B cell (primary cell): ENCODE results near the gene HHLA2. TPM values are rescaled to one million over a fixed set of nuclear protein-coding genes. Genes with fewer than 3 reads are reported as not detected.
"Not testable (repeated sequence)": the region's sequence is repeated elsewhere in the genome, so short reads cannot be mapped to it uniquely, and the experiment has no call there.

ENCODE experiments used
- ATAC-seq: fragments of 200-7000 bp; cut with Tn5 transposase; one replicate; pipeline ENCODE4 v1.10.0; 2021; ENCODE audit warnings: low read depth, mild to moderate bottlenecking, moderate number of reproducible peaks, moderate library complexity
- CTCF ChIA-PET: fragments of 350-600 bp; sonication (Branson Sonifier 250); formaldehyde crosslinking; loops from one replicate; lab custom pipeline; 2021; ENCODE audit warnings: antibody characterized with exemption, inconsistent platforms; lab: Charles Lee
- POLR2A ChIA-PET: fragments of 350-600 bp; sonication (Branson Sonifier 250); formaldehyde crosslinking; loops from one replicate; lab custom pipeline; 2021; ENCODE audit warnings: antibody characterized with exemption; lab: Charles Lee
- DNase-seq: peaks from one replicate; pipeline ENCODE4 v3.0.0; 2013
- H2AFZ ChIP-seq: 2 replicates; pipeline ENCODE4 v1.6.1; 2012; ENCODE audit warnings: mild to moderate bottlenecking, low read depth, low read length; ENCODE audit not compliant: insufficient read depth, poor library complexity, severe bottlenecking
- H3K27ac ChIP-seq, 2 donors: 1 replicate in 1 of 2; 2 replicates in 1 of 2; pipeline ENCODE4 v1.5.1; 2012 to 2013; ENCODE audit warnings: low read length in 2 of 2, mild to moderate bottlenecking in 2 of 2, moderate library complexity in 1 of 2
- H3K27me3 ChIP-seq, 4 experiments: fragments of 200-600 bp in 1 of 4; sonication (generic) in 1 of 4; replicated peaks in 1 of 4; 1 replicate in 2 of 4; 2 replicates in 2 of 4; pipeline versions ENCODE4 v1.6.1 to v1.7.0; 2013 to 2016; ENCODE audit warnings: low read length in 3 of 4, mild to moderate bottlenecking in 2 of 4, mixed read lengths in 1 of 4, moderate library complexity in 1 of 4; ENCODE audit not compliant: insufficient read depth in 4 of 4, control insufficient read depth in 3 of 4; ENCODE audit errors: control extremely low read depth in 1 of 4
- H3K36me3 ChIP-seq, 2 experiments: replicated peaks in 1 of 2; 1 replicate in 1 of 2; 2 replicates in 1 of 2; pipeline versions ENCODE4 v1.6.1 to v1.7.1; 2013; ENCODE audit warnings: low read length in 1 of 2; ENCODE audit not compliant: insufficient read depth in 2 of 2, control insufficient read depth in 1 of 2; ENCODE audit errors: control extremely low read depth in 1 of 2, extremely low read depth in 1 of 2
- H3K4me1 ChIP-seq, 2 donors: fragments of 200-600 bp in 1 of 2; sonication (generic) in 1 of 2; 1 replicate in 1 of 2; 2 replicates in 1 of 2; pipeline versions ENCODE4 v1.5.1 to v1.6.1; 2013 to 2017; ENCODE audit warnings: low read length in 2 of 2; ENCODE audit not compliant: control insufficient read depth in 2 of 2, insufficient read depth in 2 of 2
- H3K4me2 ChIP-seq: replicated peaks from 2 replicates; pipeline ENCODE3; 2012; ENCODE audit warnings: mild to moderate bottlenecking, low read depth, low read length; ENCODE audit not compliant: poor library complexity, severe bottlenecking
- H3K4me3 ChIP-seq, 5 experiments: fragments of 200-600 bp in 1 of 5; sonication (generic) in 1 of 5; 1 replicate in 3 of 5; 2 replicates in 2 of 5; pipeline versions ENCODE4 v1.5.1 to v1.7.0; 2011 to 2016; ENCODE audit warnings: low read length in 4 of 5, mild to moderate bottlenecking in 4 of 5, low read depth in 2 of 5, control low read depth in 1 of 5, moderate library complexity in 1 of 5; ENCODE audit not compliant: insufficient read depth in 1 of 5; ENCODE audit errors: control extremely low read depth in 1 of 5, extremely low read depth in 1 of 5
- H3K79me2 ChIP-seq: fragments of 200-600 bp; sonication (generic); one replicate; pipeline ENCODE4 v1.6.0; 2016; ENCODE audit warnings: low read length; ENCODE audit not compliant: control insufficient read depth, insufficient read depth
- H3K9ac ChIP-seq: fragments of 200-600 bp; sonication (generic); 2 replicates; pipeline ENCODE4 v1.6.1; 2017; ENCODE audit warnings: mild to moderate bottlenecking, low read length, moderate library complexity
- H3K9me3 ChIP-seq, 3 donors: one replicate each; pipeline versions ENCODE4 v1.6.1 to v1.7.1; 2013; ENCODE audit warnings: low read length in 2 of 3; ENCODE audit not compliant: control insufficient read depth in 2 of 3, insufficient read depth in 1 of 3; ENCODE audit errors: control extremely low read depth in 1 of 3
- H4K20me1 ChIP-seq: 2 replicates; pipeline ENCODE4 v1.6.0; 2012; ENCODE audit warnings: mild to moderate bottlenecking, low read length; ENCODE audit not compliant: insufficient read depth, control insufficient read depth, poor library complexity, severe bottlenecking
- H3K27ac Mint-ChIP-seq: one replicate; pipeline ENCODE4 v1.8.0; 2021; ENCODE audit warnings: mixed read lengths
- H3K27me3 Mint-ChIP-seq: one replicate; pipeline ENCODE4 v1.8.0; 2021; ENCODE audit warnings: mixed read lengths
- H3K4me1 Mint-ChIP-seq: one replicate; pipeline ENCODE4 v1.8.0; 2021; ENCODE audit warnings: mixed read lengths
- H3K4me3 Mint-ChIP-seq: one replicate; pipeline ENCODE4 v1.8.0; 2021; ENCODE audit warnings: mixed read lengths
- H3K9me3 Mint-ChIP-seq: one replicate; pipeline ENCODE4 v1.8.0; 2022; ENCODE audit warnings: mixed read lengths; ENCODE audit not compliant: insufficient read depth
- EZH2 ChIP-seq: IDR thresholded peaks from 2 replicates; pipeline ENCODE4 v1.6.1; 2012; ENCODE audit warnings: borderline replicate concordance, low read depth, mild to moderate bottlenecking, moderate library complexity, low read length; ENCODE audit not compliant: insufficient read depth, poor library complexity, severe bottlenecking
- WGBS: methylation state at CpG from one replicate; pipeline ENCODE4 v1.1.5; 2013; ENCODE audit warnings: missing lambda C conversion rate; ENCODE audit not compliant: insufficient coverage; 5-methylcytosine and 5-hydroxymethylcytosine counted together
- intact Hi-C: fragments of 100-400 bp; cut with micrococcal nuclease; formaldehyde crosslinking; loops from one replicate; pipeline ENCODE4 v1.10.0; 2022
- polyA plus RNA-seq: library from polyadenylated mRNA; depleted of rRNA; stranded (reverse); fragments of >200 nt; gene quantifications from 2 replicates; pipeline ENCODE4 v1.2.3, GENCODE V29; 2012
- total RNA-seq, 2 donors: library from RNA; stranded (reverse); fragments of 120-200 nt in 1 of 2; gene quantifications; 1 replicate in 1 of 2; 2 replicates in 1 of 2; pipeline versions ENCODE4 v1.2.3 to v1.2.4, GENCODE V29; 2013 to 2022
- TF ChIP-seq, protein P1 (sequence below): fragments of 200-600 bp; IDR thresholded peaks from one replicate; pipeline ENCODE4 v1.8.0; 2022; ENCODE audit warnings: antibody characterized with exemption, mild to moderate bottlenecking

Gene HHLA2
- total and polyA plus RNA-seq, 2 donors (not counting 1 experiment from before 2014, with no cell fraction given): 0.84 TPM

DNA sequence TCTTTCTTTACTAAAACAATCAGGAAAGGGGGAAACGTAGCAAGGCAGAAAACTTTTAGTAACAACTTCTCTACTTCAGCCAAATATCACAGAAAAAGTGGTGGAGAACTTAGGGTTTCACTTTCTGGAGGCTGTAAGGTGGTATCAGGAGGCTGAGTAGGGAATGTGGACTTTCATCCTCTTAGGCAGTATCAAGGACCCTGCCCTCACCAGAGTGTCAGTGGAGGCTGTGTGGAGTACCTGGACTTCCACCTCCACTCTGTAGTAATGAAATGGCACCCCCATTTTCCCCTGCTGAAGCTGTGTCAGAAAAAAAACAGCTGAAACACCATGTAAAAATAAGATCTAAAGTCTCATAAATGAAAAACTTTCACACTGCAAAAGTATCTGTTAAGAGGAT, 11.2 kb upstream of the HHLA2 start:
- H3K4me1 Mint-ChIP-seq: no peaks in the 10 kb centered on the region
- Histone ChIP-seq H3K36me3 (no peaks in the 10 kb centered on the region), H3K79me2 (no peaks in the 10 kb centered on the region), H3K4me2 (no peak overlapping the region), H3K27me3 (no peaks in the 10 kb centered on the region), H3K9ac (no peak overlapping the region), H4K20me1 (no peaks in the 10 kb centered on the region), H3K27ac (no peak overlapping the region), H2AFZ (no peak overlapping the region), H3K4me1 (no peaks in the 10 kb centered on the region), H3K4me3 (no peak overlapping the region), H3K9me3 (peaks cover 0 to 3% (median 0%) of the 10 kb centered on the region in 3 donors)
- no CpG with 5 or more reads among the region's 1 CpG for WGBS
- ATAC-seq: no peak
- no peaks in the 10 kb centered on the region for H3K27me3 Mint-ChIP-seq
- ChIA-PET POLR2A (no interaction called here), CTCF (no interaction called here)
- no peak overlapping the region for H3K4me3 Mint-ChIP-seq
- no peak for DNase-seq
- peaks cover 6% of the 10 kb centered on the region for H3K9me3 Mint-ChIP-seq
- intact Hi-C loops: no loop called here
- TF ChIP-seq EZH2: no peak
- TF ChIP-seq, protein P1, sequence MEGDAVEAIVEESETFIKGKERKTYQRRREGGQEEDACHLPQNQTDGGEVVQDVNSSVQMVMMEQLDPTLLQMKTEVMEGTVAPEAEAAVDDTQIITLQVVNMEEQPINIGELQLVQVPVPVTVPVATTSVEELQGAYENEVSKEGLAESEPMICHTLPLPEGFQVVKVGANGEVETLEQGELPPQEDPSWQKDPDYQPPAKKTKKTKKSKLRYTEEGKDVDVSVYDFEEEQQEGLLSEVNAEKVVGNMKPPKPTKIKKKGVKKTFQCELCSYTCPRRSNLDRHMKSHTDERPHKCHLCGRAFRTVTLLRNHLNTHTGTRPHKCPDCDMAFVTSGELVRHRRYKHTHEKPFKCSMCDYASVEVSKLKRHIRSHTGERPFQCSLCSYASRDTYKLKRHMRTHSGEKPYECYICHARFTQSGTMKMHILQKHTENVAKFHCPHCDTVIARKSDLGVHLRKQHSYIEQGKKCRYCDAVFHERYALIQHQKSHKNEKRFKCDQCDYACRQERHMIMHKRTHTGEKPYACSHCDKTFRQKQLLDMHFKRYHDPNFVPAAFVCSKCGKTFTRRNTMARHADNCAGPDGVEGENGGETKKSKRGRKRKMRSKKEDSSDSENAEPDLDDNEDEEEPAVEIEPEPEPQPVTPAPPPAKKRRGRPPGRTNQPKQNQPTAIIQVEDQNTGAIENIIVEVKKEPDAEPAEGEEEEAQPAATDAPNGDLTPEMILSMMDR: no peak
- H3K27ac Mint-ChIP-seq: no peak overlapping the region

GRCh38 chr3:108287146-108287545, 9.2 kb upstream of the HHLA2 start:
- Histone ChIP-seq H3K27ac (no peak overlapping the region), H3K27me3 (no peaks in the 10 kb centered on the region), H3K9me3 (no peaks in the 10 kb centered on the region), H3K79me2 (no peaks in the 10 kb centered on the region), H3K4me1 (no peaks in the 10 kb centered on the region), H3K4me2 (no peak overlapping the region), H4K20me1 (no peaks in the 10 kb centered on the region), H3K36me3 (no peaks in the 10 kb centered on the region), H2AFZ (no peak overlapping the region), H3K9ac (no peak overlapping the region), H3K4me3 (no peak overlapping the region)
- ChIA-PET POLR2A (no interaction called here), CTCF (interaction anchor here (0.6 kb wide), 1 partner anchor 870 kb away, joined by 3 read pairs; no protein-coding TSS in a partner anchor)
- peaks cover 11% of the 10 kb centered on the region for H3K4me1 Mint-ChIP-seq
- H3K27ac Mint-ChIP-seq: no peak overlapping the region
- ATAC-seq (no peak), DNase-seq (no peak)
- H3K4me3 Mint-ChIP-seq: no peak overlapping the region
- no peaks in the 10 kb centered on the region for H3K27me3 Mint-ChIP-seq
- no CpG with 5 or more reads among the region's 1 CpG for WGBS
- H3K9me3 Mint-ChIP-seq: peaks cover 6% of the 10 kb centered on the region
- TF ChIP-seq, protein P1: no peak
- no peak for TF ChIP-seq EZH2
- intact Hi-C loops: no loop called here

DNA sequence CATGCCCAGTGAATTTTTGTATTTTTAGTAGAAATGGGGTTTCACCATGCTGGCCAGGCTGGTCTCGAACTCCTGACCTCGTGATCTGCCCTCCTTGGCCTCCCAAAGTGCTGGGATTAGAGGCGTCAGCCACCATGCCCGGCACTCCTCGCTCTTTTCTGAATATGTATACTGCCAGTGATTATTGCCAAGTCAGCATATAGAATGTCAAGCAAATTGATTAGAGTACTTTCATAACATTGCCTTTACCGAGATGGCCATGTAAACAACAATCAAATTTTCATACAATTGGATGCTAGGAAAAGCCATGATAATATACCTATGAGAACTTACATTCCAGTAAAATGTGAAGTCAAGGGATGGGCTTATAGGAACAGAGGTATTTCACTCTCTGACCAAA, 8.2 kb upstream of the HHLA2 start:
- DNase-seq, ATAC-seq, H3K36me3 ChIP-seq, H3K4me2 ChIP-seq, H3K27me3 ChIP-seq, H3K27ac Mint-ChIP-seq, H3K79me2 ChIP-seq, CTCF ChIA-PET, H3K4me3 Mint-ChIP-seq, H3K27ac ChIP-seq, H3K4me1 ChIP-seq, H3K9me3 Mint-ChIP-seq, H3K27me3 Mint-ChIP-seq, H2AFZ ChIP-seq, intact Hi-C loops, POLR2A ChIA-PET, H4K20me1 ChIP-seq, H3K4me3 ChIP-seq, H3K9ac ChIP-seq, H3K9me3 ChIP-seq: not testable (repeated sequence)
- peaks cover 22% of the 10 kb centered on the region for H3K4me1 Mint-ChIP-seq
- no CpG with 5 or more reads among the region's 6 CpGs for WGBS
